RPMI8226 (cell line): ENCODE measurements around the gene TPPP2.
"Not testable (repeated sequence)": the region's sequence is repeated elsewhere in the genome, so short reads cannot be mapped to it uniquely, and the experiment has no call there.

ENCODE experiments used
- DNase-seq: peaks from one replicate; pipeline ENCODE4 v3.0.0-alpha.2; 2015

Gene TPPP2

GRCh38 chr14:21029917-21030316 lies at the start of gene TPPP2:
Gene TPPP2, plus strand, starts transcription at chr14:21030217. Its CDS starts 365 bp downstream, at chr14:21030582.
- no peak for DNase-seq

GRCh38 chr14:20980906-20981305 lies 49.1 kb upstream of the TPPP2 start:
- DNase-seq = no peak

GRCh38 chr14:20982646-20983369 lies 47.2 kb upstream of the TPPP2 start:
- DNase-seq = no peak

- not testable (repeated sequence) for DNase-seq
Observed at GRCh38 chr14:20985650-20986049, 44.4 kb upstream of the TPPP2 start.

GRCh38 chr14:20986811-20987210 lies 43.2 kb upstream of the TPPP2 start:
- no peak for DNase-seq

- DNase-seq = no peak
Observed at GRCh38 chr14:20988717-20989470, 41.1 kb upstream of the TPPP2 start.

- no peak for DNase-seq
Observed at GRCh38 chr14:20989471-20989786, 40.6 kb upstream of the TPPP2 start.

- DNase-seq = peak; percentile 92
Observed at GRCh38 chr14:20989787-20990600, 40.0 kb upstream of the TPPP2 start, which contains the start of gene METTL17. Gene METTL17, plus strand, starts transcription at chr14:20989980. Its CDS starts 23 bp downstream, at chr14:20990003.

GRCh38 chr14:20996521-20996920 lies 33.5 kb upstream of the TPPP2 start:
- no peak for DNase-seq

GRCh38 chr14:20997115-20997514 lies 32.9 kb upstream of the TPPP2 start:
- DNase-seq = no peak

GRCh38 chr14:20997564-20997963 lies 32.5 kb upstream of the TPPP2 start:
- no peak for DNase-seq

GRCh38 chr14:20998139-20998538 lies 31.9 kb upstream of the TPPP2 start:
- no peak for DNase-seq

GRCh38 chr14:20998674-20999366 lies 31.2 kb upstream of the TPPP2 start, which contains the start of gene SLC39A2:
Gene SLC39A2, plus strand, starts transcription at chr14:20999293. Its CDS starts 154 bp downstream, at chr14:20999447.
- DNase-seq = no peak

GRCh38 chr14:20999591-20999990 lies 30.4 kb upstream of the TPPP2 start:
- no peak for DNase-seq

GRCh38 chr14:21001218-21001617 lies 28.8 kb upstream of the TPPP2 start:
- DNase-seq = no peak

- no peak for DNase-seq
Observed at GRCh38 chr14:21003788-21004346, 26.1 kb upstream of the TPPP2 start.

GRCh38 chr14:21009721-21010120 lies 20.3 kb upstream of the TPPP2 start:
- DNase-seq = not testable (repeated sequence)

- DNase-seq = no peak
Observed at GRCh38 chr14:21011136-21011535, 18.9 kb upstream of the TPPP2 start.

GRCh38 chr14:21014761-21015190 lies 15.2 kb upstream of the TPPP2 start:
- DNase-seq = peak; percentile 66

GRCh38 chr14:21015312-21015711 lies 14.7 kb upstream of the TPPP2 start:
- no peak for DNase-seq

- no peak for DNase-seq
Observed at GRCh38 chr14:21016413-21017190, 13.4 kb upstream of the TPPP2 start.
